GM12878 (cell line): ENCODE results near the gene GTPBP1.

Experiments
- CTCF ChIP-seq, 3 experiments: IDR thresholded peaks in 2 of 3; conservative IDR thresholded peaks in 1 of 3; 2 replicates each; pipeline ENCODE4 v1.5.1; 2011; ENCODE audit warnings: low read depth in 3 of 3, low read length in 3 of 3, mild to moderate bottlenecking in 3 of 3, control low read depth in 2 of 3, moderate library complexity in 2 of 3, inconsistent platforms in 1 of 3, mixed read lengths in 1 of 3; ENCODE audit not compliant: control insufficient read depth in 2 of 3, insufficient read depth in 1 of 3; ENCODE audit errors: extremely low read depth in 1 of 3
- EP300 ChIP-seq, 2 experiments: fragments of 150-350 bp in 1 of 2; IDR thresholded peaks; 2 replicates each; pipeline ENCODE4 v1.6.1; 2011 to 2012; ENCODE audit warnings: low read depth in 2 of 2, low read length in 2 of 2, borderline replicate concordance in 1 of 2, improper control_type of control experiment in 1 of 2, inconsistent platforms in 1 of 2; ENCODE audit not compliant: control insufficient read depth in 1 of 2
- NR2C1 ChIP-seq: fragments of 450-650 bp; IDR thresholded peaks from 2 replicates; pipeline ENCODE4 v1.6.1; 2017; ENCODE audit warnings: antibody characterized with exemption, mild to moderate bottlenecking, moderate library complexity
- RELA ChIP-seq: fragments of 450-650 bp; IDR thresholded peaks from 2 replicates; pipeline ENCODE4 v1.8.0; 2014; ENCODE audit warnings: borderline replicate concordance; ENCODE audit not compliant: partially characterized antibody
- SIX5 ChIP-seq: IDR thresholded peaks from 2 replicates; pipeline ENCODE4 v1.6.1; 2011; ENCODE audit warnings: mild to moderate bottlenecking, low read depth, low read length, moderate library complexity; ENCODE audit not compliant: severe bottlenecking

GRCh38 chr22:38750638-38751037, 44.9 kb downstream of the GTPBP1 start:
- TF ChIP-seq RELA (no peak), CTCF (IDR thresholded peaks at IDR 0.05 in 2 of 3, conservative IDR thresholded peaks at IDR 0.05 in 1 of 3; ENCODE audit: control insufficient read depth in 2 of 3, extremely low read depth in 1 of 3, insufficient read depth in 1 of 3, low read depth in 3 of 3, low read length in 3 of 3) (no peak), EP300 (IDR thresholded peaks at IDR 0.05; ENCODE audit: borderline replicate concordance in 1 of 2, control insufficient read depth in 1 of 2, low read depth in 2 of 2, low read length in 2 of 2) (no peak), SIX5 (no peak), NR2C1 (no peak)
